ENCODE results near the gene AQP6.
A peak's percentile ranks its signal among the peaks of the same experiment; 100 is the strongest.

Gene AQP6

GRCh38 chr12:50006280-50006679 lies 33.5 kb downstream of the AQP6 start:
- no peak for DNase-seq

DNA sequence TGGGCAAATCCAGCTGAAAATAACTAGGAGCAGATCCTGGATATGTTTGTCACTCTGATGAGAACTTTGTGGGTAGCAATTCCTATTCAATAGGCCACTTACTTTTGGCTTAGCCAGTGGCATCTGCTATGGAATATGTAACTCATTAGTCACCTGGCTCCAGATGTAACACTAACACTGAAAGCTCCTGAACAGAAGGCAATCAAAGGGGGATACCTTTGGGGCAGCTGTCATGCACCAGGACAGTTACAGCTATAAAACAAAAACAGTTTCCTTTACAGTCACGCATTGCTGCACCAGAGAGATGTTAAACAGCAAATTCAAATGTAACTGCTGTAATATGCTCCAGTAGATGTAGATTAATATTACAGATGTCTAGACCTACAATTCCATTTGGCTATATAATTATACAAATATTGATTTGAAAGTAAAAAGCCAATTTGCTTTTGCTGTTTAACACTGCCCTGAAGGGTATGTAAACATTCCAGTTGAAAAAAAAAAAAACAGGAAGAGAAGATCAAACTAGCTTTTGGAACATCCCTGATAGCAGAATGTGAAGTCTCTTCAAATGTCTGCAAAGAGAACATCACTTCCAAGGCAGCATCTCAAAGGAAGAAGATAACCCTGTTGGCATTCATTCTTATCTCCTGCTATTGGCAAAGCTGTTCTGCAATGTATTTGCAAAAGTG lies 34.2 kb downstream of the AQP6 start:
- DNase-seq = no peak

DNA sequence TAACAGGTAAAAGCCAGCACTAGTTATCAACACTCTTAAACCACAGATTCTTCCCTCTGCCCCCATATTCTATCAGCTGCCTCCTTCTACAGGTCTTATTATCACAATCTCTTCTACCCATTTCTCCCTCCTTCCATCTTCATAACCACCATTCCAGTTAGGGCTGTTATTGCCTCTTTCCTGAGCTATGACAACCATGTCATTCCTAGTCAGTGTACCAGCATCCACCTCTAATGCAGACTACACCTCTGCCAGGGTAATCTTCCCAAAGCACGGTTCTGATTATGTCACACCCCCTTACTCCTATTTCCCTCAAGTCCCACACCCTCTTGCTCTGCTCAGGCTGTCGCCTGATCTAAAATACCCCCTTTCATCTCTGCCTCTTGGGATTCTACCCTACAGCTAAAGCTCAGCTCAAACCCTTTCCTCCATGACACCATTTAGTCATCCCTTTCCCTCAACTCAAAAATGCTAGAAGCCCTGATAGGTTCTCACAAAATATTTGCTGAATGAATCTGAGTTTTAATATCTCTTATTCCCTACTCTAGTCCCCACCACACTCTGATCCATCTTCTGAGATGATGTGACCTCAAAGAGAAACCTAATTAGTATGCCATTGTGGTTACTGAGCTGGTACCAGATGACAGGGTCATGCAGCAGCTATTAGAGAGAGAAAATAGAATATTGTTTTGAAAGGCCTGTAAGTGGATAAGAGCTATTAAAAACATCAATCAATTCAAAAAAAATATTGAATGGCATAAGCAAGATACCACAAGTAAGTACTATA lies 40.8 kb downstream of the AQP6 start:
- DNase-seq = peak; percentile 9

DNA sequence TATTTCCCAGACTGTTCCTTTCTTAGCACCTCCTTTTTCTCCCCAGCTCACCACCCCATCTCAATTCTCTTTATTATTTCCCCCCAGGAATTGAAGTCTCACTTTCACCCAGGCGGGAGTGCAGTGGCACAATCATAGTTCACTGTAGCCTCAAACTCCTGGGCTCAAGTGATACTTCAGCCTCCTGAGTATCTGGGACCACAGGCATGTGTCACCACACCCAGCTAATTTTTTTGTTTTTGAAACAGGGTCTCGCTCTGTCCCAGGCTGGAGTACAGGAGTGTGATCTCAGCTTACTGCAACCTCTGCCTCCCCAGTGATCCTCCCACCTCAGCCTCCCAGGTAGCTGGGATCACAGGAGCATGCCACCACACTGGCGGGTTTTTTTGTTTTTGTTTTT lies 41.6 kb downstream of the AQP6 start:
- no peak for DNase-seq

GRCh38 chr12:50016501-50017475 lies 44.0 kb downstream of the AQP6 start:
- DNase-seq = no peak

GRCh38 chr12:50017641-50018040 lies 44.9 kb downstream of the AQP6 start:
- DNase-seq = no peak

DNA sequence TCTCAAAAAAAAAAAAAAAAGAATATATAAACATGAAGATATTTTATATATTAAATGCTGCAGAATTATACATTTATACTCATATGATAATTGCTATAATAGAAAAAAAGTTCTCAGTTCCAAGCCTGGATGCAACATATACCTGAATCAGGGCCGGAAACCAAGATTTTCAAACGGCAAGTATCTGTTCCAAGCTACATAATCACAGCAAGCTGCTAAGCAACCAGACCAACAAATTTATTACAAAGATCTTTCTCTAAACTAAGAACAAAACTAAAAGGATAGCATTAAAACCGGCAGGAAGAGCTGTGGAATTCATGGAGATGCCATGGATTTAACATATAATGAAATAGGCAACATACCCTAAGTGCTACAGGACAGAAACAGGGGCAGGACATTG lies 45.4 kb downstream of the AQP6 start:
- no peak for DNase-seq

- DNase-seq = no peak
These were observed 46.2 kb downstream of the AQP6 start for GRCh38 chr12:50018968-50019367.

- no peak for DNase-seq
These were observed 46.8 kb downstream of the AQP6 start for GRCh38 chr12:50019524-50019923.

GRCh38 chr12:50021031-50021430 lies 48.3 kb downstream of the AQP6 start:
- DNase-seq = no peak

DNA sequence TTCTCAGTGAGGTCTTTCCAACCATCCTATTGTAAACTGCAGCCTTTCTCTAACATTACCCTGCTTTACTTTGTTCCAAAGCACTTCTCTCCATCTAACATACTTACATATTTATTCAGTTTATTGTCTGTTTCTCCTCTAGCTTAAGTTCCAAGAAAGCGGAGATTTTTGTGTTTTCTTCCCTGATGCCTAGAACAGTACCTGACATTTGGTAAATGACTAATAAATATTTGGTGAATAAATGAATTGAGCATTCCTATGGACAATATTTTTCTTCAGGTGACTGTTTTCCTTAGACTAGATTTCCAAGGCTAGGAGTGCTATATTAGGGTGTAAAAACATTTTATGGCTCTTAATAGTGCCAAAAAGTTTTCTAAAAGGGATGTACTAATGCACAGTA lies 50.2 kb downstream of the AQP6 start:
- no peak for DNase-seq

DNA sequence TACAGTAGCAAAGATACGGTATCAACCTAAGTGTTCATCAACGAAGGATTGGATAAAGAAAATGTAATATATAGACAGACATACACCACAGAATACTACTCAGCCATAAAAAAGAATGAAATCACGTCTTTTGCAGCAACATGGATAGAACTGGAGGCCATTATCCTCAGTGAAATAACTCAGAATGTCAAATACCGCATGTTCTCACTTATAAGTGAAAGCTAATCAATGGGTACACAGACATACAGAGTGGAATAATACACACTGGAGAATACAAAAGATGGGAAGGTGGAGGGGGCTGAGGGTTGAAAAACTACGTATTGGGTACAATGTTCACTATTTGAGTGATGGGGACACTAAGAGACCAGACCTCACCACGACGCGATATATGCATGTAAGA lies 51.5 kb downstream of the AQP6 start:
- DNase-seq = no peak

- DNase-seq = peak; percentile 10
These were observed 52.0 kb downstream of the AQP6 start for GRCh38 chr12:50024805-50025186.

GRCh38 chr12:50025187-50026059 lies 52.7 kb downstream of the AQP6 start, which contains the start of gene RACGAP1:
RACGAP1 (minus strand) TSS chr12:50025494; CDS start chr12:50016715, 8,779 bp downstream.
- peak; percentile 99 for DNase-seq

GRCh38 chr12:50026691-50027090 lies 53.9 kb downstream of the AQP6 start:
- no peak for DNase-seq

All from CD4-positive, alpha-beta T cell treated with Interleukin-21 for 1 hour (primary cell).